GM12878 (cell line): ENCODE measurements around the gene ZNF860. TPM values are rescaled to one million over a fixed set of nuclear protein-coding genes. Genes with fewer than 3 reads are reported as not detected.

Experiments used
- ATAC-seq: fragments of 200-7000 bp; cut with Tn5 transposase; 3 replicates; pipeline ENCODE4 v1.9.1; 2020; ENCODE audit warnings: mild to moderate bottlenecking, moderate library complexity
- BruUV-seq: library from RNA; stranded (reverse); fragments of 400-500 nt; replicated peaks from 2 replicates; lab custom pipeline; 2021; lab: Mats Ljungman, UMichigan
- CTCF ChIA-PET: fragments of 300-600 bp; sonication (Branson Sonifier 250); formaldehyde crosslinking; extraction: SDS; loops from one replicate; lab custom pipeline; 2021; ENCODE audit warnings: inconsistent platforms; lab: Yijun Ruan, JAX
- POLR2A ChIA-PET: fragments of 350-600 bp; formaldehyde crosslinking; extraction: SDS; loops from one replicate; lab custom pipeline; 2021; ENCODE audit warnings: inconsistent platforms; lab: Charles Lee
- RAD21 ChIA-PET: fragments of 300-600 bp; sonication (Branson Sonifier 250); formaldehyde crosslinking; loops from one replicate; lab custom pipeline; 2023; ENCODE audit warnings: antibody characterized with exemption; ENCODE audit not compliant: unreplicated experiment; lab: Charles Lee
- SMC1A ChIA-PET: fragments of 300-600 bp; sonication (Branson Sonifier 250); formaldehyde crosslinking; loops from one replicate; lab custom pipeline; 2023; ENCODE audit not compliant: unreplicated experiment, uncharacterized antibody; lab: Charles Lee
- DNase-seq: peaks from one replicate; pipeline ENCODE4 v3.0.0-alpha.2; 2011; ENCODE audit warnings: low read depth, low spot score
- FAIRE-seq: peaks from 3 replicates; lab custom pipeline; 2011; peaks lifted over from hg19 to GRCh38; lab: Jason Lieb, UNC
- H2AFZ ChIP-seq: 2 replicates; pipeline ENCODE4 v1.6.0; 2011; ENCODE audit warnings: low read depth, low read length, control low read depth; ENCODE audit not compliant: control insufficient read depth
- H3K27ac ChIP-seq: 2 replicates; pipeline ENCODE4 v1.5.1; 2011; ENCODE audit warnings: control low read depth; ENCODE audit not compliant: control insufficient read depth, insufficient read depth
- H3K27me3 ChIP-seq, 2 experiments: replicated peaks in 1 of 2; 2 replicates each; pipeline versions ENCODE4 v1.6.0 to v1.6.1; 2011; ENCODE audit warnings: low read length in 1 of 2; ENCODE audit not compliant: control insufficient read depth in 2 of 2, insufficient read depth in 2 of 2
- H3K36me3 ChIP-seq, 2 experiments: 2 replicates each; pipeline ENCODE4 v1.5.1; 2011; ENCODE audit warnings: low read length in 1 of 2; ENCODE audit not compliant: control insufficient read depth in 2 of 2, insufficient read depth in 2 of 2
- H3K4me1 ChIP-seq: 2 replicates; pipeline ENCODE4 v1.6.1; 2011; ENCODE audit warnings: mild to moderate bottlenecking, low read length, moderate library complexity, mixed read lengths; ENCODE audit not compliant: control insufficient read depth, insufficient read depth
- H3K4me2 ChIP-seq: 2 replicates; pipeline ENCODE4 v1.6.0; 2011; ENCODE audit warnings: control low read depth; ENCODE audit not compliant: control insufficient read depth, insufficient read depth
- H3K4me3 ChIP-seq: fragments of 200-600 bp; sonication (generic); 2 replicates; pipeline ENCODE4 v1.5.1; 2016
- H3K79me2 ChIP-seq: 2 replicates; pipeline ENCODE4 v1.6.0; 2011; ENCODE audit warnings: low read length; ENCODE audit not compliant: control insufficient read depth, insufficient read depth
- H3K9ac ChIP-seq: 2 replicates; pipeline ENCODE4 v1.8.0; 2011; ENCODE audit warnings: low read length, control low read depth, mixed read lengths; ENCODE audit not compliant: control insufficient read depth, insufficient read depth
- H3K9me3 ChIP-seq: replicated peaks from 3 replicates; pipeline ENCODE4 v1.5.1; 2011; ENCODE audit warnings: mild to moderate bottlenecking, low read length; ENCODE audit not compliant: control insufficient read depth, insufficient read depth
- H4K20me1 ChIP-seq: 2 replicates; pipeline ENCODE4 v1.6.0; 2011; ENCODE audit not compliant: control insufficient read depth, insufficient read depth
- BMI1 ChIP-seq: fragments of 450-650 bp; IDR thresholded peaks from 2 replicates; pipeline ENCODE4 v1.6.1; 2016; ENCODE audit warnings: mild to moderate bottlenecking, moderate library complexity, borderline replicate concordance
- BRCA1 ChIP-seq: IDR thresholded peaks from 2 replicates; pipeline ENCODE4 v1.6.1; 2011; ENCODE audit warnings: low read depth, low read length, improper control_type of control experiment
- EED ChIP-seq: sonication (generic); IDR thresholded peaks from 2 replicates; pipeline ENCODE4 v1.6.1; 2016; ENCODE audit warnings: antibody characterized with exemption, low read depth
- EP300 ChIP-seq, 2 experiments: fragments of 150-350 bp in 1 of 2; IDR thresholded peaks; 2 replicates each; pipeline ENCODE4 v1.6.1; 2011 to 2012; ENCODE audit warnings: low read depth in 2 of 2, low read length in 2 of 2, borderline replicate concordance in 1 of 2, improper control_type of control experiment in 1 of 2, inconsistent platforms in 1 of 2; ENCODE audit not compliant: control insufficient read depth in 1 of 2
- FOXK2 ChIP-seq: fragments of 450-650 bp; IDR thresholded peaks from 2 replicates; pipeline ENCODE4 v1.6.1; 2017; ENCODE audit warnings: mild to moderate bottlenecking, moderate library complexity
- GATAD2B ChIP-seq: fragments of 450-650 bp; conservative IDR thresholded peaks from 2 replicates; pipeline ENCODE4 v1.6.1; 2017; ENCODE audit warnings: low read depth, mild to moderate bottlenecking, moderate library complexity
- RAD51 ChIP-seq: fragments of 450-650 bp; IDR thresholded peaks from 2 replicates; pipeline ENCODE4 v1.6.1; 2016; ENCODE audit warnings: moderate library complexity, mild to moderate bottlenecking, inconsistent platforms
- SMARCA5 ChIP-seq: fragments of 450-650 bp; IDR thresholded peaks from 2 replicates; pipeline ENCODE4 v1.6.1; 2017; ENCODE audit warnings: mild to moderate bottlenecking
- SUPT20H ChIP-seq: IDR thresholded peaks from 2 replicates; pipeline ENCODE4 v1.6.1; 2011; ENCODE audit warnings: low read depth, mild to moderate bottlenecking, low read length, moderate library complexity, borderline replicate concordance; ENCODE audit not compliant: control insufficient read depth
- TCF12 ChIP-seq: IDR thresholded peaks from 2 replicates; pipeline ENCODE4 v1.6.1; 2011; ENCODE audit warnings: low read depth, mild to moderate bottlenecking, low read length
- TCF3 ChIP-seq: IDR thresholded peaks from 2 replicates; pipeline ENCODE4 v1.6.1; 2012; ENCODE audit warnings: low read depth, mild to moderate bottlenecking, low read length, borderline replicate concordance; ENCODE audit not compliant: insufficient read depth
- YBX1 ChIP-seq: fragments of 450-650 bp; IDR thresholded peaks from 2 replicates; pipeline ENCODE4 v1.6.1; 2016; ENCODE audit warnings: antibody characterized with exemption
- ZNF207 ChIP-seq: fragments of 450-650 bp; IDR thresholded peaks from 2 replicates; pipeline ENCODE4 v1.6.1; 2014; ENCODE audit warnings: antibody characterized with exemption, mild to moderate bottlenecking, borderline replicate concordance
- WGBS: methylation state at CpG from one replicate; pipeline ENCODE4 v1.1.6; 2016; ENCODE audit warnings: low lambda C conversion rate; ENCODE audit not compliant: insufficient replicate concordance, insufficient coverage; ENCODE audit errors: missing lambda C conversion rate; 5-methylcytosine and 5-hydroxymethylcytosine counted together
- in situ Hi-C: fragments of 300-500 bp; cut with MboI; formaldehyde crosslinking; loops from 9 replicates; pipeline ENCODE4 v1.14.3; 2018; ENCODE audit warnings: mixed read lengths
- intact Hi-C: fragments of 100-400 bp; cut with micrococcal nuclease; formaldehyde crosslinking; loops from one replicate; pipeline ENCODE4 v1.14.2; 2022; ENCODE audit not compliant: unreplicated experiment
- polyA plus RNA-seq, 11 experiments: library from polyadenylated mRNA; depleted of rRNA in 4 of 11; unstranded in 6 of 11; stranded (reverse) in 5 of 11; fragments of >200 nt; fragmentation: Nextera tagmentation in 4 of 11; fragmentation: Illumina TruSeq in 1 of 11; extraction: Ambion mirVana in 4 of 11; extraction: Trizol in 1 of 11; gene quantifications; 1 replicate in 1 of 11; 2 replicates in 10 of 11; pipeline versions ENCODE4 v1.2.1 to v1.2.3, GENCODE V29; 2011 to 2016; ENCODE audit warnings: inconsistent platforms in 2 of 11, missing spikeins in 2 of 11, low read depth in 1 of 11
- total RNA-seq, 4 experiments: library from RNA; depleted of rRNA in 3 of 4; stranded (reverse); fragments of >200 nt in 3 of 4; fragmentation: Illumina TruSeq in 1 of 4; extraction: Trizol in 1 of 4; gene quantifications; 2 replicates each; pipeline versions ENCODE4 v1.2.1 to v1.2.3, GENCODE V29; 2013 to 2021

The ZNF860 gene
- total and polyA plus RNA-seq, 10 of the 15 experiments (the other 5 are each of a cell fraction or from before 2014, with no cell fraction given): not detected

GRCh38 chr3:32026593-32026992 is 45.0 kb downstream of the ZNF860 start:
- no peak overlapping the region for H3K27ac ChIP-seq
- no peak for ATAC-seq
- H3K9me3 ChIP-seq: no peaks in the 10 kb centered on the region
- intact Hi-C loops: no loop called here
- ChIA-PET RAD21 (no interaction called here), SMC1A (no interaction called here), POLR2A (no interaction called here), CTCF (interaction anchor here (1.7 kb wide), 1 partner anchor 14 kb away, joined by 3 read pairs; no protein-coding TSS in a partner anchor)
- H3K36me3 ChIP-seq: no peaks in the 10 kb centered on the region
- H3K4me3 ChIP-seq: no peak overlapping the region
- H4K20me1 ChIP-seq: no peaks in the 10 kb centered on the region
- FAIRE-seq: no peak
- no peak overlapping the region for H3K4me2 ChIP-seq
- no peaks in the 10 kb centered on the region for H3K27me3 ChIP-seq
- TF ChIP-seq SUPT20H (no peak), SMARCA5 (no peak), FOXK2 (no peak), GATAD2B (no peak), TCF12 (no peak), EP300 (IDR thresholded peaks at IDR 0.05; ENCODE audit: borderline replicate concordance in 1 of 2, control insufficient read depth in 1 of 2, low read depth in 2 of 2, low read length in 2 of 2) (no peak), YBX1 (no peak), BRCA1 (no peak), ZNF207 (no peak), EED (no peak), BMI1 (no peak), TCF3 (no peak), RAD51 (no peak)
- H2AFZ ChIP-seq: no peak overlapping the region
- BruUV-seq: no TSS peak
- H3K9ac ChIP-seq: no peak overlapping the region
- H3K4me1 ChIP-seq: no peaks in the 10 kb centered on the region
- no peak for DNase-seq
- 36% methylated on average over 6 of the region's 6 CpGs for WGBS
- in situ Hi-C loops: no loop called here
- H3K79me2 ChIP-seq: no peaks in the 10 kb centered on the region
